ENCODE measurements around the gene ZCCHC14.

ZCCHC14 gene

DNA sequence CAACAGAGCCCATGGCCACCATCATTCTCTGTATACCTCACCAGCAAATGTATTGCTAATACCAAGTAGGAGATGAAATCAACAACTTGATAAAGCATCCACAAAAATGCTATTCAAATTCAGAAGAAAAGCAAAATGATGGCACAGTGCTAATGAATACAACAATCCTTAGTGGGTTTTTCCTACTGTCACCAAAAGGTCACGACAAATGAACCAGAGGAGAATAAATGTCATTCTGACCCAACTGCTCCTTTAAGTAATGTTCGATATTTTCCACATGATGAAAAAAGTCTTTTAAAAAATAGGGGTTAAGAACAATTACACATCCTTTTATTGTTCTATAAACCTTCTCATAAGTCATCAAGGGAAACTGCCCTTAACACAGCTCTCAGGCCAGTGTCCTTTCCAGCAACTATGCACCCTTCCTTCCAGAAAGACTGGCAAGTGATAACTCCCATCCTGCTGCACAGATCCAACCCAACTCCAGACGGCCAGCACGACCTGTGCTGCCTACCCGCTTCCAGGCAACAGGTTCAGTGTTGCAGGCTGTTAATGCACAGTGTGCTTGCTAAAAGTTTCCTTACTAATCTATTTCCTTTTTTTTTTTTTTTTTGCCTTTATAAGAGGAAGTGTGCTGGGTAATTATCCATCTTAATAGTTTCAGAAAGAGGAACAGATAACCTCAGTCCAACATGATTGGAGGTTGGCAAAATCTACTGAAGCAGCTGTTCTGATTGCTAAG, 124.6 kb downstream of the ZCCHC14 start:
- no peak overlapping the region for H3K4me3 ChIP-seq (replicated peaks; ENCODE audit: low read depth, low read length)

DNA sequence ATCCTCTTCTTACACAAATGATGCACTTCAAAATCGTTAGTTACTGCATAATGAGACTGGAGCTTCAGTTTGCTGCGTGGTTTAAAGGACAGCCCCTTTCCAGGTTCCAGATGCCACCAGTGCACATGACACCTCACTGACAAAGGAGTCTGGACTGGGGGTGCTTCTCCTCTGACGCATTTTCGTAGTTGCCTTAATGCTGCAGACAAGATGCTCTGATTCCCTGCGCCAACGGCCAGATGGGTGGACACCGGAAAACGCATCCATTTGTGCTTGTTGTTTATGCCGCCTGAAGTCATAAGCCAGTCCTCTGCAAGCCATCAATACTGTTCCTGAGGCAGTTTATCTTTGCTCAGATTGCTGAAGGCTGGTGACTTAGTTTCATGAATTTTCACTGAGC, 125.3 kb downstream of the ZCCHC14 start:
- TF ChIP-seq, protein P1, sequence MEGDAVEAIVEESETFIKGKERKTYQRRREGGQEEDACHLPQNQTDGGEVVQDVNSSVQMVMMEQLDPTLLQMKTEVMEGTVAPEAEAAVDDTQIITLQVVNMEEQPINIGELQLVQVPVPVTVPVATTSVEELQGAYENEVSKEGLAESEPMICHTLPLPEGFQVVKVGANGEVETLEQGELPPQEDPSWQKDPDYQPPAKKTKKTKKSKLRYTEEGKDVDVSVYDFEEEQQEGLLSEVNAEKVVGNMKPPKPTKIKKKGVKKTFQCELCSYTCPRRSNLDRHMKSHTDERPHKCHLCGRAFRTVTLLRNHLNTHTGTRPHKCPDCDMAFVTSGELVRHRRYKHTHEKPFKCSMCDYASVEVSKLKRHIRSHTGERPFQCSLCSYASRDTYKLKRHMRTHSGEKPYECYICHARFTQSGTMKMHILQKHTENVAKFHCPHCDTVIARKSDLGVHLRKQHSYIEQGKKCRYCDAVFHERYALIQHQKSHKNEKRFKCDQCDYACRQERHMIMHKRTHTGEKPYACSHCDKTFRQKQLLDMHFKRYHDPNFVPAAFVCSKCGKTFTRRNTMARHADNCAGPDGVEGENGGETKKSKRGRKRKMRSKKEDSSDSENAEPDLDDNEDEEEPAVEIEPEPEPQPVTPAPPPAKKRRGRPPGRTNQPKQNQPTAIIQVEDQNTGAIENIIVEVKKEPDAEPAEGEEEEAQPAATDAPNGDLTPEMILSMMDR (IDR thresholded peaks at IDR 0.05; ENCODE audit: insufficient read depth, low read length, poor library complexity, severe bottlenecking) = no peak
- peaks cover 7% of the 10 kb centered on the region for H3K36me3 ChIP-seq (ENCODE audit: control insufficient read depth, insufficient read depth, low read length)
- no peak overlapping the region for H3K4me3 ChIP-seq (replicated peaks; ENCODE audit: low read depth, low read length)
- no peaks in the 10 kb centered on the region for H3K27me3 ChIP-seq (replicated peaks; ENCODE audit: control insufficient read depth, insufficient read depth, low read length)
- DNase-seq (ENCODE audit: extremely low read depth, insufficient read length) = no peak

More for the DNA sequence above, 124.6 kb downstream of the ZCCHC14 start:
- Histone ChIP-seq H3K27me3 (replicated peaks; ENCODE audit: control insufficient read depth, insufficient read depth, low read length) (no peaks in the 10 kb centered on the region), H3K36me3 (ENCODE audit: control insufficient read depth, insufficient read depth, low read length) (peaks cover 7% of the 10 kb centered on the region)
- TF ChIP-seq, protein P1 (IDR thresholded peaks at IDR 0.05; ENCODE audit: insufficient read depth, low read length, poor library complexity, severe bottlenecking) = no peak
- no peak for DNase-seq (ENCODE audit: extremely low read depth, insufficient read length)

DNA sequence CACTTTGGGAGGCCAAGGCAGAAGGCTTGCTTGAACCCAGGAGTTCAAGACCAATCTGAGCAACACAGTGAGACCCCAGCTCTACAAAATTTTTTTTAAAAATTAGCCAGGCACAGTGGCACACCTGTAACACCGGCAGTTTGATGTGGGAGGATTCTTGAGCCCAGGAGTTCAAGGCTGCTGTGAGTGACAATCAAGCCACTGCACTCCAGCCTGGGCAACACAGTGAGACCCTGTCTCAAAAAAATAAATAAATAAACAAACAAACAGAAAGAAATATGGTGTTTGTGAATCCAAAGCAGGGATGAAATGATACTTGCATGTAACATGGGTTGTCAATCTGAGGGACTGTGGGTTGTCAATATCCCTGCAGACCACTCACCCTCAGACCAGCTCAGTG, 125.9 kb downstream of the ZCCHC14 start:
- TF ChIP-seq, protein P1 (IDR thresholded peaks at IDR 0.05; ENCODE audit: insufficient read depth, low read length, poor library complexity, severe bottlenecking) = no peak
- peaks cover 7% of the 10 kb centered on the region for H3K36me3 ChIP-seq (ENCODE audit: control insufficient read depth, insufficient read depth, low read length)

DNA sequence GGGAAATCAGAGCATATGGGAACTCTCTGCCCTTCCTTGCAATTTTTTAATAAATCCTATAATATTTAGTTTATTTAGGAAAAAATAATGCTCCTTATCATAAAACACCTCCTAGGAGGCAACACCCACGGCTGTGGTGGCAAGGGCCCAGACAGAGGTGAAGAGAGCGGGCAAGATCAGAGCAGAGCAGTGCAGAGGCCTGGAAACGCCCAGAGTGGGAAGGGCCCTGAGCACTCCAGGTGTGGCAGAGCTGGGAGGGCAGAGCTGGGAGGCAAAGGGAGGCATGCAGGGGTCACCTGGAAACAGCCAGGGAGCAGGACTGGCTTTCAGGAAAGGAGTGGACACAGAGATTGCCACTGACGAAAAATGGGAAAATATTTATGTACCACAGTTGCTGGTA, 126.5 kb downstream of the ZCCHC14 start:
- DNase-seq (ENCODE audit: extremely low read depth, insufficient read length) = no peak
- no peaks in the 10 kb centered on the region for H3K27me3 ChIP-seq (replicated peaks; ENCODE audit: control insufficient read depth, insufficient read depth, low read length)
- no peak overlapping the region for H3K4me3 ChIP-seq (replicated peaks; ENCODE audit: low read depth, low read length)
- TF ChIP-seq, protein P1 (IDR thresholded peaks at IDR 0.05; ENCODE audit: insufficient read depth, low read length, poor library complexity, severe bottlenecking) = no peak
- H3K36me3 ChIP-seq (ENCODE audit: control insufficient read depth, insufficient read depth, low read length) = peaks cover 8% of the 10 kb centered on the region

More for the DNA sequence above, 125.9 kb downstream of the ZCCHC14 start:
- no peak for DNase-seq (ENCODE audit: extremely low read depth, insufficient read length)
- H3K27me3 ChIP-seq (replicated peaks; ENCODE audit: control insufficient read depth, insufficient read depth, low read length) = no peaks in the 10 kb centered on the region
- H3K4me3 ChIP-seq (replicated peaks; ENCODE audit: low read depth, low read length) = no peak overlapping the region

DNA sequence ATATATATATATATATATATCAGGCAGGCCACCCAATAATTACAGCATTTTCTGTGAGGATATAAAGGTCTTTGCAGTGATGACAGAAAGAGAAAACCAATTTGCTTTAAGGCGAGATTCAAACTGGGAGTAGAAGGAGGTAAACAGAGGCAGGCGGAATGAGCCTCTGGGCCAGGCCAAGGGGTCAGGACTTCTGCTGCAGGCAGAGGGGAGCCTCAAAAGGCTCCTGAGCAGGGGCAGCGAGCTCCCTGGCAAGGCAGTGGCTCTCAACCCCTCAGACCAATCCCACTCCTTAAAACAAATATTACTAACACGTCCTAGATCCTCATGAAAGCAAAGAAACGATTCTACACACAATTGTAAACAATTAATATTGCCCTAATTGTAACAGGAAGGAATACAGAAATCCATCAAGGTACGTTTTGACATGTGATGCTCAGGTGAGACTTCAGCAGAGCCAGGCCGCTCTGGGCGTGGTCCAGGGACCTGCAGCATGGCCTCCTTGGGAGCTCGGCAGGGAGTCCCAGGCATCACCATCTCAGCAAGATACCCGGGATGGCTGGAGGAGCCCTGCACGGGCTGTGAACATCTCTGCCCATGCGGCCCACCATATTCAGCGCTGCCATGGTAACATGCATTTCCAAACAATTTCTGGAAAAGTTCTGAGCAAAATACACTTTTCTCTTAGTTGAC, 127.7 kb downstream of the ZCCHC14 start:
- peaks cover 9% of the 10 kb centered on the region for H3K36me3 ChIP-seq (ENCODE audit: control insufficient read depth, insufficient read depth, low read length)

More for the DNA sequence above, 127.7 kb downstream of the ZCCHC14 start:
- TF ChIP-seq, protein P1 (IDR thresholded peaks at IDR 0.05; ENCODE audit: insufficient read depth, low read length, poor library complexity, severe bottlenecking) = no peak
- no peaks in the 10 kb centered on the region for H3K27me3 ChIP-seq (replicated peaks; ENCODE audit: control insufficient read depth, insufficient read depth, low read length)
- DNase-seq (ENCODE audit: extremely low read depth, insufficient read length) = no peak
- H3K4me3 ChIP-seq (replicated peaks; ENCODE audit: low read depth, low read length) = no peak overlapping the region

Measured in GM06990 (cell line).